Left hindlimb (tissue), 1 donor: ENCODE data around the gene TATDN2.
"Not testable (repeated sequence)": the region's sequence is repeated elsewhere in the genome, so short reads cannot be mapped to it uniquely, and the experiment has no call there.

Experiments used
- DNase-seq: peaks from one replicate; pipeline ENCODE4 v3.0.0-alpha.2; 2018

The TATDN2 gene

GRCh38 chr3:10272476-10272875 lies 24.2 kb downstream of the TATDN2 start:
- not testable (repeated sequence) for DNase-seq

GRCh38 chr3:10272977-10273376 lies 24.7 kb downstream of the TATDN2 start:
- DNase-seq: no peak

GRCh38 chr3:10273702-10274305 lies 25.5 kb downstream of the TATDN2 start:
- no peak for DNase-seq

- DNase-seq: no peak
Observed at GRCh38 chr3:10274601-10275000, 26.3 kb downstream of the TATDN2 start.

- DNase-seq: no peak
Observed at GRCh38 chr3:10277115-10277625, 28.9 kb downstream of the TATDN2 start.

GRCh38 chr3:10278501-10278900 lies 30.2 kb downstream of the TATDN2 start:
- DNase-seq: no peak

GRCh38 chr3:10279384-10280176 lies 31.3 kb downstream of the TATDN2 start:
- no peak for DNase-seq

- no peak for DNase-seq
Observed at GRCh38 chr3:10280177-10280529, 31.9 kb downstream of the TATDN2 start.

GRCh38 chr3:10280571-10280970 lies 32.3 kb downstream of the TATDN2 start:
- no peak for DNase-seq

GRCh38 chr3:10281951-10282350 lies 33.7 kb downstream of the TATDN2 start:
- no peak for DNase-seq

- DNase-seq: no peak
Observed at GRCh38 chr3:10283638-10284037, 35.4 kb downstream of the TATDN2 start.

- DNase-seq: no peak
Observed at GRCh38 chr3:10284496-10284895, 36.2 kb downstream of the TATDN2 start.

- no peak for DNase-seq
Observed at GRCh38 chr3:10285272-10286132, 37.2 kb downstream of the TATDN2 start.

- DNase-seq: no peak
Observed at GRCh38 chr3:10286133-10286524, 37.9 kb downstream of the TATDN2 start.

- no peak for DNase-seq
Observed at GRCh38 chr3:10286596-10287295, 38.5 kb downstream of the TATDN2 start.

GRCh38 chr3:10287936-10288574 lies 39.8 kb downstream of the TATDN2 start:
- DNase-seq: no peak

- DNase-seq: no peak
Observed at GRCh38 chr3:10288575-10288960, 40.3 kb downstream of the TATDN2 start.

GRCh38 chr3:10289077-10289476 lies 40.8 kb downstream of the TATDN2 start:
- no peak for DNase-seq

- no peak for DNase-seq
Observed at GRCh38 chr3:10289787-10290355, 41.6 kb downstream of the TATDN2 start.

GRCh38 chr3:10290481-10291176 lies 42.4 kb downstream of the TATDN2 start:
- no peak for DNase-seq

- no peak for DNase-seq
Observed at GRCh38 chr3:10291641-10292040, 43.4 kb downstream of the TATDN2 start.
